Karpas-422 (cell line): Measurements from ENCODE around the gene OR4D11. TPM values are rescaled to one million over a fixed set of nuclear protein-coding genes. Genes with fewer than 3 reads are reported as not detected.

Experiments
- DNase-seq: peaks from one replicate; pipeline ENCODE4 v3.0.0-alpha.2; 2015
- H2AFZ ChIP-seq: fragments of 200-600 bp; sonication (generic); 2 replicates; pipeline ENCODE4 v1.6.1; 2014; ENCODE audit warnings: antibody characterized with exemption, low read length, mixed read lengths
- H3K27ac ChIP-seq: fragments of 200-600 bp; sonication (generic); 2 replicates; pipeline ENCODE4 v1.5.1; 2014; ENCODE audit warnings: mild to moderate bottlenecking, low read length, moderate library complexity
- H3K27me3 ChIP-seq: fragments of 200-600 bp; sonication (generic); 2 replicates; pipeline ENCODE4 v1.6.1; 2014; ENCODE audit warnings: low read length, mixed read lengths
- H3K36me3 ChIP-seq: fragments of 200-600 bp; sonication (generic); 2 replicates; pipeline ENCODE4 v1.6.1; 2014; ENCODE audit warnings: low read length, mixed read lengths; ENCODE audit not compliant: insufficient read depth
- H3K4me1 ChIP-seq: fragments of 200-600 bp; sonication (generic); 2 replicates; pipeline ENCODE4 v1.6.1; 2014; ENCODE audit warnings: mild to moderate bottlenecking, low read length, mixed read lengths
- H3K4me2 ChIP-seq: fragments of 200-600 bp; sonication (generic); 2 replicates; pipeline ENCODE4 v1.6.1; 2014; ENCODE audit warnings: low read length, low read depth, mild to moderate bottlenecking; ENCODE audit not compliant: poor library complexity, severe bottlenecking
- H3K4me3 ChIP-seq: fragments of 200-600 bp; sonication (generic); 2 replicates; pipeline ENCODE4 v1.5.1; 2014; ENCODE audit warnings: mild to moderate bottlenecking, antibody characterized with exemption, low read length, mixed read lengths
- H3K79me2 ChIP-seq: fragments of 200-600 bp; sonication (generic); 2 replicates; pipeline ENCODE4 v1.6.1; 2014; ENCODE audit warnings: mild to moderate bottlenecking, low read length, mixed read lengths
- H3K9ac ChIP-seq: fragments of 200-600 bp; sonication (generic); 2 replicates; pipeline ENCODE4 v1.6.0; 2014; ENCODE audit warnings: low read length
- H3K9me2 ChIP-seq: fragments of 200-600 bp; sonication (generic), shearing (Covaris generic); replicated peaks from 2 replicates; pipeline ENCODE4 v1.6.0; 2014; ENCODE audit warnings: mild to moderate bottlenecking, low read length, moderate library complexity; ENCODE audit not compliant: insufficient read depth
- H3K9me3 ChIP-seq: fragments of 300-700, 200-600 bp; sonication (generic); 2 replicates; pipeline ENCODE4 v1.6.1; 2014; ENCODE audit warnings: low read length, mixed read lengths
- H4K20me1 ChIP-seq: fragments of 200-600 bp; sonication (generic); 2 replicates; pipeline ENCODE4 v1.6.1; 2014; ENCODE audit warnings: mild to moderate bottlenecking, antibody characterized with exemption, low read length, low read depth; ENCODE audit not compliant: insufficient read depth
- total RNA-seq: library from RNA; depleted of rRNA; stranded (reverse); fragments of >200 nt; shearing (Covaris generic); gene quantifications from 2 replicates; pipeline ENCODE4 v1.2.3, GENCODE V29; 2014; ENCODE audit warnings: low replicate concordance; rRNA removed

Gene OR4D11
- total RNA-seq, 1 experiment from 2014 or later = not detected

DNA sequence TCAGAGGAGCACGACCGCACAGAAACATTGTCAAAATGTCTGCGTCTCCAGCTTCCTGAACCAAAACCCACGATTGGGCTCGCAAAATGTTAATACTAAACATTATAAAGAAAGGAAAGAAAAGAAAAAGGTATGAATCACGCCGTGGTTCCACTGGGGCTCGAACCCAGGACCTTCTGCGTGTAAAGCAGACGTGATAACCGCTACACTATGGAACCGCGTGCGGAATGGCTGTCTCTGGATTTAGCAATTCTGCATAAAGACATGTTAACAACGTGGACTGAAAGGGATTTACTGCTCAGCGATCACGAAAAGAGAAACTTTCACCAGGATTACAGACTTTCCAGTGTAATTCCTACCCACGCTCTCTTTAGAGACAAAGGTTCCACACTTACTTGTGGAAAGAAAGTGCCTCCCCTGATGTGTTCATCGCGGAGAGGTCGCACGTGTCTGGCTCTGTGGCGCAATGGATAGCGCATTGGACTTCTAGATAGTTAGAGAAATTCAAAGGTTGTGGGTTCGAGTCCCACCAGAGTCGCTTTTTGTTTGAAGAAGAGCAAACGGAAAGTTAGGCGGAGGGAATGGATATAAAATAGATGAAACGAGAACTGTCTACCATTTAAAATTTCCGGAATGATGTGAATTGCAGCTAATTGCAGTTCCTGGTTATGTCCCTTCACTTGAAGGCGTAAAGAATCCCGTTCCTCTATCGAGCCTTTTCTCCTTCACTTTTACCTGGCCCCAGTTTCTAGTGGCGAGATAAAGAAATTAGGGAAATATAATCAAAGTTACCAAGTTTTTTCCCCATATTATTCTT lies 47.7 kb downstream of the OR4D11 start:
- peak overlapping the region; percentile 69 for H3K9ac ChIP-seq
- no peaks in the 10 kb centered on the region for H4K20me1 ChIP-seq
- H3K9me3 ChIP-seq = no peaks in the 10 kb centered on the region
- peak; percentile 96 for DNase-seq
- H3K9me2 ChIP-seq = no peaks in the 10 kb centered on the region
- no peaks in the 10 kb centered on the region for H3K79me2 ChIP-seq
- peaks cover 29% of the 10 kb centered on the region for H3K4me1 ChIP-seq
- no peaks in the 10 kb centered on the region for H3K36me3 ChIP-seq
- peak overlapping the region; percentile 69 for H3K4me3 ChIP-seq
- H2AFZ ChIP-seq = peak overlapping the region; percentile 90
- peak overlapping the region; percentile 75 for H3K27ac ChIP-seq
- no peaks in the 10 kb centered on the region for H3K27me3 ChIP-seq
- H3K4me2 ChIP-seq = peak overlapping the region; percentile 80

GRCh38 chr11:59551659-59552521 lies 48.5 kb downstream of the OR4D11 start:
- Histone ChIP-seq H3K4me1 (peaks cover 36% of the 10 kb centered on the region), H3K4me2 (peak overlapping the region; percentile 80), H2AFZ (0 out of 2 replicates have a peak overlapping the region, but pooled peaks have one; percentile 90), H3K9me2 (no peaks in the 10 kb centered on the region), H3K36me3 (no peaks in the 10 kb centered on the region), H4K20me1 (no peaks in the 10 kb centered on the region), H3K9ac (peak overlapping the region; percentile 69), H3K9me3 (no peaks in the 10 kb centered on the region), H3K27ac (no peak overlapping the region), H3K4me3 (peak overlapping the region; percentile 69), H3K79me2 (no peaks in the 10 kb centered on the region), H3K27me3 (no peaks in the 10 kb centered on the region)
- peak; percentile 57 for DNase-seq

DNA sequence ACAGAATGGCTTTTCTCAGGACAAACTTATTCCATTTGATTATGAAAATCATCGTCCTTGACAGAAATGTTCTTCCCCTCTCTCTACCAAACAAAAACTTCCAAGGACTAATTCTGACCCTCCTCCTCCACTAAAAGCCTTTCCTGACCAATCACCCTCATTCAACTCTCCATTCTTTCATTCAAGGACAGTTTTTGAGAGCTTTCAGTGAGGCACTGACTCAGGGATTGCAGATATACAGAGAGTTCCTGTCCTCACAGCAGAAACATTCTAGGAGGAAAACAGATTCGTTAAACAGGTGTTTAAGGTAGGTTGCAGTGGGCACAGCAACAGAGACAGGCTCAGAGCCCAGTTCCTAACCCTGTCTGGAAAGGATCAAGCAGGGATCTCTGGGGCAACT lies 49.5 kb downstream of the OR4D11 start:
- Histone ChIP-seq H3K4me1 (peaks cover 41% of the 10 kb centered on the region), H3K4me3 (no peak overlapping the region), H3K9me3 (no peaks in the 10 kb centered on the region), H3K4me2 (no peak overlapping the region), H4K20me1 (no peaks in the 10 kb centered on the region), H3K27ac (no peak overlapping the region), H3K79me2 (no peaks in the 10 kb centered on the region), H3K36me3 (no peaks in the 10 kb centered on the region), H3K9me2 (no peaks in the 10 kb centered on the region), H3K9ac (no peak overlapping the region), H2AFZ (no peak overlapping the region), H3K27me3 (no peaks in the 10 kb centered on the region)
- no peak for DNase-seq

DNA sequence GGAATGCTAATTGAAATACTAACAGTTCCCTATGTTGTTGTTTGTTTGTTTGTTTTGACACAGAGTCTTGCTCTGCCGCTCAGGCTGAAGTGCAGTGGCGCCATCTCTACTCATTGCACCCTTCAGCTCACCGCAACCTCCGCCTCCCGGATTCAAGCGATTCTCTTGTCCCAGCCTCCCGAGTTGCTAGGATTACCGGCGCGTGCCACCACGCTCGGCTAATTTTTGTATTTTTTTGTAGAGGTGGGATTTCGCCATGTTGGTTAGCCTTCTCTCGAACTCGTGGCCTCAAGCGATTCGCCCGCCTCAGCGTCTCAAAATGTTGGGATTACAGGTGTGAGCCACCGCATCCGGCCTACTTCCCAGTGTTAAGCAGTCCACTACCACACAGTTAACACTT lies 49.9 kb downstream of the OR4D11 start:
- Histone ChIP-seq H3K27me3 (no peaks in the 10 kb centered on the region), H2AFZ (no peak overlapping the region), H3K4me1 (peaks cover 44% of the 10 kb centered on the region), H3K27ac (no peak overlapping the region), H3K9ac (no peak overlapping the region), H3K79me2 (no peaks in the 10 kb centered on the region), H3K4me3 (no peak overlapping the region), H3K9me3 (no peaks in the 10 kb centered on the region), H3K9me2 (no peaks in the 10 kb centered on the region), H3K4me2 (no peak overlapping the region), H4K20me1 (no peaks in the 10 kb centered on the region), H3K36me3 (no peaks in the 10 kb centered on the region)
- DNase-seq = no peak

Other genes starting within 250 kb of the OR4D11 start
- 0.04 and 0.45 TPM in 2 replicates for gene OR5AN1, start 144.7 kb upstream of the OR4D11 start, total RNA-seq
- not detected in 2 replicates for gene OR5A2, start 77.2 kb upstream of the OR4D11 start, total RNA-seq
- 0.04 and 0.07 TPM in 2 replicates for gene OR5A1, start 67.1 kb upstream of the OR4D11 start, total RNA-seq
- gene OR4D6, start 46.6 kb upstream of the OR4D11 start, total RNA-seq = not detected in 2 replicates
- not detected in 2 replicates for gene OR4D10, start 30.3 kb upstream of the OR4D11 start, total RNA-seq
- 0.18 TPM in 1 of 2 replicates, not detected in the other for gene OR4D9, start 8.0 kb downstream of the OR4D11 start, total RNA-seq
- gene OSBP, start 112.2 kb downstream of the OR4D11 start, total RNA-seq = 17.2 and 29.7 TPM in 2 replicates
- 14.2 and 31.9 TPM in 2 replicates for gene PATL1, start 165.5 kb downstream of the OR4D11 start, total RNA-seq
- not detected in 2 replicates for gene OR10V1, start 210.3 kb downstream of the OR4D11 start, total RNA-seq